IMR-90 (cell line): ENCODE results near the gene TLNRD1. TPM values are rescaled to one million over a fixed set of nuclear protein-coding genes. Genes with fewer than 3 reads are reported as not detected.

Source experiments
- ATAC-seq: fragments of 200-7000 bp; cut with Tn5 transposase; 2 replicates; pipeline ENCODE4 v1.9.1; 2020; ENCODE audit warnings: low read depth, mild to moderate bottlenecking, moderate library complexity
- BruUV-seq: library from RNA; stranded (reverse); fragments of 400-500 nt; replicated peaks from 2 replicates; lab custom pipeline; 2021; lab: Mats Ljungman, UMichigan
- CTCF ChIA-PET: fragments of 300-600 bp; formaldehyde crosslinking; extraction: SDS; loops from one replicate; lab custom pipeline; 2021; ENCODE audit warnings: antibody characterized with exemption; lab: Yijun Ruan, JAX
- POLR2A ChIA-PET: fragments of 300-600 bp; sonication (Branson Sonifier 250); formaldehyde crosslinking; loops from one replicate; lab custom pipeline; 2022; ENCODE audit warnings: antibody characterized with exemption; ENCODE audit not compliant: unreplicated experiment; lab: Charles Lee
- DNase-seq: peaks from one replicate; pipeline ENCODE4 v3.0.0; 2013
- H2AFZ ChIP-seq: replicated peaks from 2 replicates; pipeline ENCODE3; 2013; ENCODE audit warnings: low read length, mild to moderate bottlenecking; ENCODE audit not compliant: poor library complexity
- H2AK5ac ChIP-seq: 2 replicates; pipeline ENCODE4 v1.6.1; 2013; ENCODE audit warnings: low read depth, low read length, inconsistent platforms
- H2AK9ac ChIP-seq: replicated peaks from 2 replicates; pipeline ENCODE3; 2013; ENCODE audit warnings: mild to moderate bottlenecking, low read depth, low read length, moderate library complexity; ENCODE audit not compliant: poor library complexity
- H2BK120ac ChIP-seq: 2 replicates; pipeline ENCODE4 v1.6.1; 2013; ENCODE audit warnings: low read depth, low read length, inconsistent platforms
- H2BK15ac ChIP-seq: 3 replicates; pipeline ENCODE4 v1.6.1; 2013; ENCODE audit warnings: low read depth, low read length, inconsistent platforms
- H2BK20ac ChIP-seq: 2 replicates; pipeline ENCODE4 v1.6.1; 2013; ENCODE audit warnings: low read depth, mild to moderate bottlenecking, inconsistent platforms, low read length, moderate library complexity
- H2BK5ac ChIP-seq: 2 replicates; pipeline ENCODE4 v1.6.1; 2013; ENCODE audit warnings: mild to moderate bottlenecking, low read depth, low read length, inconsistent platforms; ENCODE audit not compliant: poor library complexity, severe bottlenecking
- H3K14ac ChIP-seq: replicated peaks from 2 replicates; pipeline ENCODE4 v1.6.1; 2013; ENCODE audit warnings: low read depth, low read length, inconsistent platforms
- H3K18ac ChIP-seq: 2 replicates; pipeline ENCODE4 v1.6.1; 2013; ENCODE audit warnings: low read depth, low read length, control low read depth
- H3K23ac ChIP-seq: 2 replicates; pipeline ENCODE4 v1.6.1; 2013; ENCODE audit warnings: low read depth, low read length, inconsistent platforms
- H3K27ac ChIP-seq: 2 replicates; pipeline ENCODE4 v1.5.1; 2013; ENCODE audit warnings: mild to moderate bottlenecking, control low read depth, low read length; ENCODE audit not compliant: insufficient read depth
- H3K27me3 ChIP-seq: 2 replicates; pipeline ENCODE4 v1.6.1; 2013; ENCODE audit warnings: low read length; ENCODE audit not compliant: control insufficient read depth, insufficient read depth
- H3K36me3 ChIP-seq: 2 replicates; pipeline ENCODE4 v1.6.1; 2013; ENCODE audit warnings: low read length, mixed read lengths; ENCODE audit not compliant: control insufficient read depth, insufficient read depth
- H3K4ac ChIP-seq: 2 replicates; pipeline ENCODE4 v1.6.1; 2013; ENCODE audit warnings: low read depth, low read length, inconsistent platforms
- H3K4me1 ChIP-seq: 2 replicates; pipeline ENCODE4 v1.6.1; 2013; ENCODE audit warnings: low read length, mixed read lengths; ENCODE audit not compliant: control insufficient read depth, insufficient read depth
- H3K4me2 ChIP-seq: 2 replicates; pipeline ENCODE4 v1.6.1; 2013; ENCODE audit warnings: low read depth, mild to moderate bottlenecking, control low read depth, low read length, moderate library complexity
- H3K4me3 ChIP-seq: 2 replicates; pipeline ENCODE4 v1.5.1; 2013; ENCODE audit warnings: low read depth, mild to moderate bottlenecking, control low read depth, low read length, moderate library complexity; ENCODE audit not compliant: insufficient read depth
- H3K56ac ChIP-seq: 2 replicates; pipeline ENCODE4 v1.6.1; 2013; ENCODE audit warnings: low read length, inconsistent platforms; ENCODE audit not compliant: insufficient read depth; ENCODE audit errors: extremely low read depth
- H3K79me1 ChIP-seq, 2 experiments: 2 replicates each; pipeline ENCODE4 v1.6.1; 2013; ENCODE audit warnings: low read length in 2 of 2, inconsistent platforms in 1 of 2, low read depth in 1 of 2
- H3K9ac ChIP-seq: 2 replicates; pipeline ENCODE4 v1.6.1; 2013; ENCODE audit warnings: low read depth, low read length, control low read depth
- H3K9me1 ChIP-seq: 2 replicates; pipeline ENCODE4 v1.6.1; 2013; ENCODE audit warnings: low read length, inconsistent platforms; ENCODE audit not compliant: insufficient read depth
- H3K9me3 ChIP-seq: 2 replicates; pipeline ENCODE4 v1.6.1; 2013; ENCODE audit warnings: low read length; ENCODE audit not compliant: control insufficient read depth, insufficient read depth
- H4K20me1 ChIP-seq: 2 replicates; pipeline ENCODE4 v1.6.1; 2013; ENCODE audit warnings: low read length, inconsistent platforms; ENCODE audit not compliant: insufficient read depth
- H4K5ac ChIP-seq: 2 replicates; pipeline ENCODE4 v1.6.1; 2013; ENCODE audit warnings: mild to moderate bottlenecking, low read depth, low read length, control low read depth
- H4K8ac ChIP-seq, 2 experiments: 2 replicates each; pipeline ENCODE4 v1.6.1; 2013; ENCODE audit warnings: low read depth in 2 of 2, low read length in 2 of 2, control low read depth in 1 of 2, inconsistent platforms in 1 of 2
- H4K91ac ChIP-seq: 2 replicates; pipeline ENCODE4 v1.6.1; 2013; ENCODE audit warnings: low read depth, low read length, inconsistent platforms; ENCODE audit not compliant: insufficient read depth
- BHLHE40 ChIP-seq: fragments of 150-350 bp; IDR thresholded peaks from 2 replicates; pipeline ENCODE4 v1.6.1; 2016; ENCODE audit warnings: mild to moderate bottlenecking, low read depth, low read length
- CEBPB ChIP-seq: IDR thresholded peaks from 2 replicates; pipeline ENCODE4 v1.6.1; 2012; ENCODE audit warnings: low read depth, low read length, improper control_type of control experiment
- CHD1 ChIP-seq: IDR thresholded peaks from 2 replicates; pipeline ENCODE4 v1.6.1; 2012; ENCODE audit warnings: low read depth, low read length, improper control_type of control experiment
- FOS ChIP-seq: fragments of 150-350 bp; IDR thresholded peaks from 2 replicates; pipeline ENCODE4 v1.6.1; 2016; ENCODE audit warnings: low read depth, low read length
- MAFK ChIP-seq: IDR thresholded peaks from 2 replicates; pipeline ENCODE4 v1.6.1; 2012; ENCODE audit warnings: low read depth, low read length, improper control_type of control experiment
- MAZ ChIP-seq: IDR thresholded peaks from 2 replicates; pipeline ENCODE4 v1.6.1; 2012; ENCODE audit warnings: low read depth, mild to moderate bottlenecking, low read length, improper control_type of control experiment, moderate library complexity, borderline replicate concordance
- NFE2L2 ChIP-seq: fragments of 150-350 bp; IDR thresholded peaks from 2 replicates; pipeline ENCODE4 v1.6.1; 2016; ENCODE audit warnings: low read depth, mild to moderate bottlenecking, low read length
- POLR2A ChIP-seq: IDR thresholded peaks from 2 replicates; pipeline ENCODE4 v1.6.1; 2012; ENCODE audit warnings: mild to moderate bottlenecking, low read depth, low read length
- RAD21 ChIP-seq: IDR thresholded peaks from 2 replicates; pipeline ENCODE4 v1.6.1; 2012; ENCODE audit warnings: low read length, improper control_type of control experiment
- RCOR1 ChIP-seq: IDR thresholded peaks from 2 replicates; pipeline ENCODE4 v1.6.1; 2012; ENCODE audit warnings: mild to moderate bottlenecking, low read length, improper control_type of control experiment; ENCODE audit not compliant: insufficient replicate concordance
- RFX5 ChIP-seq: IDR thresholded peaks from 2 replicates; pipeline ENCODE4 v1.8.0; 2012; ENCODE audit warnings: low read depth, mild to moderate bottlenecking, low read length, moderate library complexity
- SMC3 ChIP-seq: fragments of 150-350 bp; IDR thresholded peaks from 2 replicates; pipeline ENCODE4 v1.6.1; 2016; ENCODE audit warnings: low read depth, mild to moderate bottlenecking, antibody characterized with exemption, low read length, moderate library complexity
- USF2 ChIP-seq: fragments of 150-350 bp; IDR thresholded peaks from 2 replicates; pipeline ENCODE4 v1.6.1; 2017; ENCODE audit warnings: mild to moderate bottlenecking, antibody characterized with exemption, low read length, low read depth
- whole genome bisulfite sequencing, 2 experiments: methylation state at CpG; one replicate each; pipeline versions ENCODE4 v1.1.5 to v1.1.7; 2013; ENCODE audit warnings: missing lambda C conversion rate in 2 of 2; ENCODE audit not compliant: insufficient read length in 1 of 2; ENCODE audit errors: extremely low coverage in 2 of 2; 5-methylcytosine and 5-hydroxymethylcytosine counted together
- dilution Hi-C: fragments of 300-500 bp; cut with HindIII; formaldehyde crosslinking; loops from one replicate; pipeline ENCODE4 v1.14.3; 2018; ENCODE audit warnings: low sequenced_read_pairs; ENCODE audit not compliant: unreplicated experiment
- in situ Hi-C: fragments of 300-500 bp; cut with MboI; formaldehyde crosslinking; loops from 3 replicates; pipeline ENCODE4 v1.14.3; 2019; ENCODE audit warnings: low sequenced_read_pairs, inconsistent platforms, mixed read lengths
- intact Hi-C: fragments of 100-400 bp; cut with micrococcal nuclease; formaldehyde crosslinking; loops from 2 replicates; pipeline ENCODE4 v1.10.0; 2022
- polyA plus RNA-seq, 3 experiments: library from polyadenylated mRNA; depleted of rRNA; stranded (reverse); fragments of >200 nt; gene quantifications; 2 replicates each; pipeline ENCODE4 v1.2.3, GENCODE V29; 2012; ENCODE audit warnings: low replicate concordance in 1 of 3
- total RNA-seq: library from RNA; depleted of rRNA; stranded (reverse); fragments of >200 nt; gene quantifications from 2 replicates; pipeline ENCODE4 v1.2.3, GENCODE V29; 2012
- TF ChIP-seq, protein P1 (sequence below): fragments of 150-350 bp; IDR thresholded peaks from 2 replicates; pipeline ENCODE4 v1.6.1; 2016; ENCODE audit warnings: low read depth, mild to moderate bottlenecking, low read length, moderate library complexity, borderline replicate concordance

The TLNRD1 gene
- total and polyA plus RNA-seq, 2 of the 4 experiments (the other 2 are of a cell fraction): 2.2 to 6.8 TPM

DNA sequence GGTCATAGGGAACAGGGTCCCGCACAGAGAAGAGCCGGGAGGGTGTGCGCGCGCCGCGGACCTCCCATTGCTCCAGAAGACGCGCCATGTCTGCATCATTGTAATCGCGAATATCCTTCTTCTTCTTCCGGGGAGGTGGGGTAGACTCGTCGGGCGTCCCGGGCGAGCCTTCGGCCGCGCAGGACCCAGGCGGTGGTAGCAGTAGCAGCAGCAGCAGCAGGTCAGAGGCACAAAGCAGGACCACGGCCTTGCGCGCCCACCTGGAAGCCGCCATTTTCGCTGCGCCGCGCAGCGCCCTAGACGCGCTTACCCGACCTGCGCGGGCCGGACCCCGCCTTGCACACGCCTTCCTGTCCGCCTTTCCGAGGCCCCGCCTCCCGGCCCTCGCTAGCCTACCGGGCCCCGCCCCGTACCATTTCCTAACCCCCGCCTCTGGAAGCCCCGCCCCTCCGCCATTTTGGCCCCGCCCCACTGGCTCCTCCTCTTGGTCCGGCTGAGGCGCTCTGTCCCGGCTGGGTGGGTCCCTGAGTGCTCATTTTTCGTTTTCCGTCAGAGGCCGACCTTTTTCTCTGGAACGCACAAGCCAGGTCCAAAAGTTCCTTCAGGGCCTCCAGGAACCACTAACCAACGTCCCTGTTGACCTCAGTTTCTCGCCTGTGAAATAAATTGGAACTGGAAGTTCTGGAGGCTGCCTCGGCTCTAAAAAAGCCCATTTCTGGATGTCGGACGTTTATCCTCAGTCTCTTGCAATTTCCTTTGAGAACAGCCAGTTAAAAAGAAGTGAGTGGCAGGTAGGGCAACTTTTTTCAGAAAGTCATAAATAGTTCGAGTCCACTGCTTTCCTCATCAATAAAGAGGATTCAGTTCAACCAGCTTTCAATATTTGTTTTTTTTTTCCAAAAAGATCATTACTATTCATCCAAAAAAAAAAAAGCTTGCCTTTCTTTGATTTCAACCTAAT is 10.9 kb upstream of the TLNRD1 start, which contains the start of gene MESD:
MESD (minus strand) TSS at position 302 of the 961 bp plus-strand sequence; CDS start at position 274, 28 bp downstream.
- no peaks in the 10 kb centered on the region for H3K9me3 ChIP-seq
- H3K56ac ChIP-seq: peak within 1 kb of the TSS; percentile 97
- H3K36me3 ChIP-seq: no peaks in the 10 kb centered on the region
- peak within 1 kb of the TSS; percentile 98 for H3K27ac ChIP-seq
- peak within 1 kb of the TSS; percentile 73 for H3K4me3 ChIP-seq
- 0% methylated on average over 31 of the region's 63 CpGs; no CpG with 5 or more reads in 1 of the 2 experiments for WGBS, 2 experiments
- H4K8ac ChIP-seq: peak within 1 kb of the TSS; percentile 99
- H4K20me1 ChIP-seq: peaks cover 20% of the 10 kb centered on the region; the same call in 1 of the 2 replicates
- peak within 1 kb of the TSS; percentile 86 for H2BK5ac ChIP-seq
- peak within 1 kb of the TSS; percentile 92 for H3K18ac ChIP-seq
- CTCF ChIA-PET: interaction anchor here (0.6 to 0.7 kb wide), 2 partner anchors 277 to 422 kb away, joined by 4 to 5 read pairs; no protein-coding TSS in a partner anchor
- POLR2A ChIA-PET: interaction anchor here (0.6 kb wide), 1 partner anchor 16 kb away, joined by 4 read pairs; no protein-coding TSS in a partner anchor
- dilution Hi-C loops (no loop called here), in situ Hi-C loops (loop anchor here (10.0 kb wide), 1 partner anchor 275 kb away; no protein-coding TSS in a partner anchor), intact Hi-C loops (no loop called here)
- peak within 1 kb of the TSS; percentile 78 for H2AK5ac ChIP-seq
- H2AK9ac ChIP-seq: peak within 1 kb of the TSS; percentile 90
- peak within 1 kb of the TSS; percentile 93 for H3K4ac ChIP-seq
- peaks cover 9 to 46% of the 10 kb centered on the region in 2 experiments for H3K79me1 ChIP-seq
- BruUV-seq: no TSS peak
- DNase-seq: peak; percentile 92
- H3K9me1 ChIP-seq: peaks cover 23% of the 10 kb centered on the region
- peak within 1 kb of the TSS; percentile 96 for H4K91ac ChIP-seq
- peaks cover 6% of the 10 kb centered on the region for H3K4me1 ChIP-seq
- ATAC-seq: peak; percentile 98
- H2AFZ ChIP-seq: peak within 1 kb of the TSS; percentile 95
- H3K27me3 ChIP-seq: no peaks in the 10 kb centered on the region
- peak within 1 kb of the TSS; percentile 81 for H2BK120ac ChIP-seq
- peak within 1 kb of the TSS; percentile 97 for H4K5ac ChIP-seq
- H3K23ac ChIP-seq: peak within 1 kb of the TSS; percentile 84
- peak within 1 kb of the TSS; percentile 99 for H3K4me2 ChIP-seq
- H3K9ac ChIP-seq: peak within 1 kb of the TSS; percentile 99
- peak within 1 kb of the TSS; percentile 95; the same call in 1 of the 3 replicates for H2BK15ac ChIP-seq
- peak within 1 kb of the TSS; percentile 27 for H2BK20ac ChIP-seq
- peak within 1 kb of the TSS; percentile 90 for H3K14ac ChIP-seq
- TF ChIP-seq SMC3: no peak
- no peak for TF ChIP-seq NFE2L2
- peak; percentile 73 for TF ChIP-seq POLR2A
- TF ChIP-seq FOS: no peak
- TF ChIP-seq CHD1: no peak
- TF ChIP-seq BHLHE40: no peak
- TF ChIP-seq, protein P1, sequence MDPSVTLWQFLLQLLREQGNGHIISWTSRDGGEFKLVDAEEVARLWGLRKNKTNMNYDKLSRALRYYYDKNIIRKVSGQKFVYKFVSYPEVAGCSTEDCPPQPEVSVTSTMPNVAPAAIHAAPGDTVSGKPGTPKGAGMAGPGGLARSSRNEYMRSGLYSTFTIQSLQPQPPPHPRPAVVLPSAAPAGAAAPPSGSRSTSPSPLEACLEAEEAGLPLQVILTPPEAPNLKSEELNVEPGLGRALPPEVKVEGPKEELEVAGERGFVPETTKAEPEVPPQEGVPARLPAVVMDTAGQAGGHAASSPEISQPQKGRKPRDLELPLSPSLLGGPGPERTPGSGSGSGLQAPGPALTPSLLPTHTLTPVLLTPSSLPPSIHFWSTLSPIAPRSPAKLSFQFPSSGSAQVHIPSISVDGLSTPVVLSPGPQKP: no peak
- no peak for TF ChIP-seq RCOR1
- TF ChIP-seq MAZ: peak; percentile 21; the same call in 1 of the 2 replicates
- TF ChIP-seq MAFK: no peak
- TF ChIP-seq RFX5: no peak
- no peak for TF ChIP-seq RAD21
- TF ChIP-seq CEBPB: no peak
- TF ChIP-seq USF2: no peak
